Keratinocyte (primary cell): Measurements from ENCODE around the gene PIK3CG. TPM values are rescaled to one million over a fixed set of nuclear protein-coding genes. Genes with fewer than 3 reads are reported as not detected.

Source experiments
- DNase-seq: peaks from one replicate; pipeline ENCODE4 v3.0.0-alpha.2; 2011; ENCODE audit warnings: low read depth, missing footprints, low spot score
- FAIRE-seq: peaks from 2 replicates; lab custom pipeline; 2011; peaks lifted over from hg19 to GRCh38; lab: Jason Lieb, UNC
- H2AFZ ChIP-seq: 2 replicates; pipeline ENCODE4 v1.6.0; 2012; ENCODE audit warnings: low read length, control low read depth, inconsistent platforms; ENCODE audit not compliant: control insufficient read depth
- H3K27ac ChIP-seq: 2 replicates; pipeline ENCODE4 v1.5.1; 2011; ENCODE audit warnings: low read length; ENCODE audit not compliant: control insufficient read depth, insufficient read depth
- H3K27me3 ChIP-seq: 3 replicates; pipeline ENCODE4 v1.6.0; 2011; ENCODE audit warnings: low read length; ENCODE audit not compliant: control insufficient read depth, insufficient read depth; ENCODE audit errors: extremely low read depth
- H3K36me3 ChIP-seq, 2 experiments: 2 replicates in 1 of 2; 3 replicates in 1 of 2; pipeline ENCODE4 v1.5.1; 2011; ENCODE audit warnings: low read length in 2 of 2, mild to moderate bottlenecking in 1 of 2; ENCODE audit not compliant: control insufficient read depth in 2 of 2, insufficient read depth in 2 of 2; ENCODE audit errors: extremely low read depth in 1 of 2
- H3K4me1 ChIP-seq: 3 replicates; pipeline ENCODE4 v1.5.1; 2011; ENCODE audit warnings: low read length; ENCODE audit not compliant: control insufficient read depth, insufficient read depth; ENCODE audit errors: extremely low read depth
- H3K4me2 ChIP-seq: 3 replicates; pipeline ENCODE4 v1.6.0; 2011; ENCODE audit warnings: low read depth, low read length; ENCODE audit not compliant: control insufficient read depth, insufficient read depth; ENCODE audit errors: extremely low read depth
- H3K4me3 ChIP-seq, 3 experiments: fragments of 200-600 bp in 1 of 3; sonication (generic) in 1 of 3; 2 replicates in 2 of 3; 3 replicates in 1 of 3; pipeline ENCODE4 v1.5.1; 2011 to 2016; ENCODE audit warnings: low read length in 3 of 3, mild to moderate bottlenecking in 3 of 3, control low read depth in 2 of 3, inconsistent platforms in 1 of 3, low read depth in 1 of 3, mixed read lengths in 1 of 3, mixed run types in 1 of 3, moderate library complexity in 1 of 3; ENCODE audit not compliant: control insufficient read depth in 2 of 3, insufficient read depth in 2 of 3; ENCODE audit errors: extremely low read depth in 1 of 3
- H3K79me2 ChIP-seq: 2 replicates; pipeline ENCODE4 v1.6.0; 2012; ENCODE audit warnings: low read length; ENCODE audit not compliant: control insufficient read depth, insufficient read depth
- H3K9ac ChIP-seq: 3 replicates; pipeline ENCODE4 v1.6.0; 2011; ENCODE audit warnings: low read length; ENCODE audit not compliant: control insufficient read depth, insufficient read depth; ENCODE audit errors: extremely low read depth
- H3K9me1 ChIP-seq: 3 replicates; pipeline ENCODE4 v1.6.0; 2011; ENCODE audit warnings: low read length; ENCODE audit not compliant: control insufficient read depth, insufficient read depth; ENCODE audit errors: extremely low read depth
- H3K9me3 ChIP-seq: 2 replicates; pipeline ENCODE4 v1.5.1; 2012; ENCODE audit warnings: low read depth, low read length; ENCODE audit not compliant: control insufficient read depth
- H4K20me1 ChIP-seq: 3 replicates; pipeline ENCODE4 v1.6.0; 2011; ENCODE audit warnings: low read length; ENCODE audit not compliant: control insufficient read depth, insufficient read depth; ENCODE audit errors: extremely low read depth
- CTCF ChIP-seq, 3 experiments: IDR thresholded peaks in 1 of 3; conservative IDR thresholded peaks in 1 of 3; optimal IDR thresholded peaks in 1 of 3; 2 replicates in 2 of 3; 3 replicates in 1 of 3; pipeline versions ENCODE3 to v1.5.1; 2011; ENCODE audit warnings: low read length in 3 of 3, mild to moderate bottlenecking in 3 of 3, moderate library complexity in 2 of 3, control low read depth in 1 of 3, inconsistent platforms in 1 of 3; ENCODE audit not compliant: insufficient read depth in 2 of 3; ENCODE audit errors: extremely low read depth in 1 of 3
- EZH2 ChIP-seq: IDR thresholded peaks from one replicate; pipeline ENCODE4 v1.6.1; 2012; ENCODE audit warnings: inconsistent platforms, mild to moderate bottlenecking, low read length, moderate library complexity
- dilution Hi-C: fragments of 300-500 bp; cut with MboI; formaldehyde crosslinking; loops from one replicate; pipeline ENCODE4 v1.7.0; 2020; ENCODE audit warnings: low sequenced_read_pairs; ENCODE audit not compliant: extremely low pct_ligation_motif_present
- polyA plus RNA-seq, 5 experiments: library from polyadenylated mRNA; depleted of rRNA in 3 of 5; stranded (reverse) in 3 of 5; stranded (forward) in 1 of 5; unstranded in 1 of 5; fragments of >200 nt; gene quantifications; 1 replicate in 1 of 5; 2 replicates in 3 of 5; 3 replicates in 1 of 5; pipeline versions ENCODE4 v1.2.1 to v1.2.3, GENCODE V29; 2011 to 2012; ENCODE audit warnings: missing spikeins in 2 of 5, low read depth in 1 of 5, low replicate concordance in 1 of 5

Gene PIK3CG
- polyA plus RNA-seq, 1 donor (not counting 4 experiments of a cell fraction or from before 2014, with no cell fraction given), result not detected

- Histone ChIP-seq H3K4me3 (no peak overlapping the region), H3K4me2 (no peak overlapping the region), H3K4me1 (no peaks in the 10 kb centered on the region), H3K27me3 (peaks cover 6% of the 10 kb centered on the region), H3K36me3 (no peaks in the 10 kb centered on the region), H3K79me2 (no peaks in the 10 kb centered on the region), H4K20me1 (no peaks in the 10 kb centered on the region), H3K27ac (no peak overlapping the region), H3K9ac (no peak overlapping the region), H3K9me3 (no peaks in the 10 kb centered on the region), H2AFZ (no peak overlapping the region), H3K9me1 (no peaks in the 10 kb centered on the region)
- DNase-seq, result no peak
- dilution Hi-C loops, result no loop called here
- FAIRE-seq, result no peak
- TF ChIP-seq CTCF (optimal IDR thresholded peaks at IDR 0.05 in 1 of 3, IDR thresholded peaks at IDR 0.05 in 1 of 3, conservative IDR thresholded peaks at IDR 0.05 in 1 of 3; ENCODE audit: extremely low read depth in 1 of 3, insufficient read depth in 2 of 3, low read length in 3 of 3), result no peak
- no peak for TF ChIP-seq EZH2
These were observed 46.9 kb downstream of the PIK3CG start for GRCh38 chr7:106911959-106912358.

GRCh38 chr7:106914018-106914607, 49.0 kb downstream of the PIK3CG start:
- no peaks in the 10 kb centered on the region for H3K9me3 ChIP-seq
- peaks cover 6% of the 10 kb centered on the region for H3K27me3 ChIP-seq
- H3K27ac ChIP-seq, result no peak overlapping the region
- no peak for FAIRE-seq
- H3K4me3 ChIP-seq, result no peak overlapping the region
- H3K9me1 ChIP-seq, result no peaks in the 10 kb centered on the region
- no peaks in the 10 kb centered on the region for H3K4me1 ChIP-seq
- H3K4me2 ChIP-seq, result no peak overlapping the region
- dilution Hi-C loops, result no loop called here
- no peak for DNase-seq
- no peaks in the 10 kb centered on the region for H3K79me2 ChIP-seq
- H2AFZ ChIP-seq, result no peak overlapping the region
- TF ChIP-seq CTCF (optimal IDR thresholded peaks at IDR 0.05 in 1 of 3, IDR thresholded peaks at IDR 0.05 in 1 of 3, conservative IDR thresholded peaks at IDR 0.05 in 1 of 3; ENCODE audit: extremely low read depth in 1 of 3, insufficient read depth in 2 of 3, low read length in 3 of 3) (no peak), EZH2 (no peak)
- no peaks in the 10 kb centered on the region for H3K36me3 ChIP-seq
- no peaks in the 10 kb centered on the region for H4K20me1 ChIP-seq
- no peak overlapping the region for H3K9ac ChIP-seq
